Esophagus squamous epithelium (tissue), 4 donors: Measurements from ENCODE around the gene NCKAP5.

ENCODE experiments used
- CTCF ChIP-seq, 6 experiments: fragments of 450-650 bp in 4 of 6; fragments of 200-600 bp in 2 of 6; sonication (generic) in 2 of 6; IDR thresholded peaks; one replicate each; pipeline ENCODE4 v1.5.1; 2016 to 2019; ENCODE audit warnings: antibody characterized with exemption in 6 of 6, mild to moderate bottlenecking in 4 of 6, moderate library complexity in 4 of 6
- POLR2A ChIP-seq, 4 donors: fragments of 450-650 bp; IDR thresholded peaks; one replicate each; pipeline ENCODE4 v1.6.1; 2017; ENCODE audit warnings: antibody characterized with exemption in 4 of 4, mild to moderate bottlenecking in 4 of 4, moderate library complexity in 3 of 4

- TF ChIP-seq CTCF (IDR thresholded peaks at IDR 0.05): no peak
- TF ChIP-seq POLR2A (IDR thresholded peaks at IDR 0.05): no peak
Measured at GRCh38 chr2:133462811-133463210, 105.5 kb downstream of the NCKAP5 start.
